PC-9 (cell line): Measurements from ENCODE around the gene SPEM3. TPM values are rescaled to one million over a fixed set of nuclear protein-coding genes. Genes with fewer than 3 reads are reported as not detected.

Experiments used
- BruUV-seq: library from RNA; stranded (reverse); fragments of 400-500 nt; replicated peaks from 2 replicates; lab custom pipeline; 2021; lab: Mats Ljungman, UMichigan
- CTCF ChIA-PET: fragments of 300-600 bp; sonication (Branson Sonifier 250); formaldehyde crosslinking; loops from one replicate; lab custom pipeline; 2022; ENCODE audit warnings: antibody characterized with exemption; lab: Charles Lee
- POLR2A ChIA-PET: fragments of 300-600 bp; sonication (Branson Sonifier 250); formaldehyde crosslinking; loops from one replicate; lab custom pipeline; 2022; ENCODE audit warnings: antibody characterized with exemption; ENCODE audit not compliant: unreplicated experiment; lab: Charles Lee
- DNase-seq, 2 experiments: peaks; one replicate each; pipeline versions ENCODE4 v3.0.0 to v3.0.0-alpha.2; 2015 to 2022; ENCODE audit warnings: mixed read lengths in 1 of 2
- H2AFZ ChIP-seq: fragments of 200-600 bp; sonication (generic); 2 replicates; pipeline ENCODE4 v1.8.1; 2017; ENCODE audit warnings: antibody characterized with exemption
- H3F3A ChIP-seq: fragments of 200-600 bp; sonication (generic); 2 replicates; pipeline ENCODE4 v1.8.1; 2017; ENCODE audit warnings: antibody characterized with exemption, mild to moderate bottlenecking, low read depth; ENCODE audit not compliant: insufficient read depth
- H3K27ac ChIP-seq: fragments of 200-600 bp; sonication (generic); 2 replicates; pipeline ENCODE4 v1.6.1; 2016; ENCODE audit warnings: mixed run types
- H3K27me3 ChIP-seq: fragments of 200-600 bp; sonication (generic); 2 replicates; pipeline ENCODE4 v1.6.1; 2016; ENCODE audit warnings: low read depth, mixed run types; ENCODE audit not compliant: insufficient read depth
- H3K36me3 ChIP-seq: fragments of 200-600 bp; sonication (generic); 2 replicates; pipeline ENCODE4 v1.6.1; 2016; ENCODE audit warnings: low read depth, mixed run types
- H3K4me1 ChIP-seq: fragments of 200-600 bp; sonication (generic); replicated peaks from 2 replicates; pipeline ENCODE4 v1.6.1; 2016; ENCODE audit warnings: mixed run types; ENCODE audit not compliant: insufficient read depth
- H3K4me2 ChIP-seq: fragments of 200-600 bp; sonication (generic); 2 replicates; pipeline ENCODE4 v1.6.1; 2017; ENCODE audit warnings: mixed run types
- H3K4me3 ChIP-seq: fragments of 200-600 bp; sonication (generic); 2 replicates; pipeline ENCODE4 v1.6.1; 2016; ENCODE audit warnings: mixed run types
- H3K79me2 ChIP-seq: fragments of 200-600 bp; sonication (generic); 2 replicates; pipeline ENCODE4 v1.6.1; 2017; ENCODE audit warnings: low read depth, mixed run types
- H3K9me2 ChIP-seq: fragments of 200-600 bp; sonication (generic); 2 replicates; pipeline ENCODE4 v1.8.1; 2017; ENCODE audit warnings: mild to moderate bottlenecking; ENCODE audit not compliant: insufficient read depth
- H3K9me3 ChIP-seq: fragments of 200-600 bp; sonication (generic); 2 replicates; pipeline ENCODE4 v1.8.1; 2016; ENCODE audit warnings: low read depth; ENCODE audit not compliant: insufficient read depth
- H4K20me1 ChIP-seq: fragments of 200-600 bp; sonication (generic); 2 replicates; pipeline ENCODE4 v1.8.1; 2017; ENCODE audit not compliant: insufficient read depth
- EZH2 ChIP-seq: fragments of 200-600 bp; sonication (generic); IDR thresholded peaks from 2 replicates; pipeline ENCODE4 v1.8.0; 2017; ENCODE audit warnings: antibody characterized with exemption, low read depth
- intact Hi-C: fragments of 100-400 bp; cut with micrococcal nuclease; formaldehyde crosslinking; loops from one replicate; pipeline ENCODE4 v1.10.0; 2022; ENCODE audit not compliant: unreplicated experiment
- total RNA-seq: library from RNA; stranded (reverse); gene quantifications from 2 replicates; pipeline ENCODE4 v1.2.3, GENCODE V29; 2021
- TF ChIP-seq, protein P1 (sequence below): fragments of 200-600 bp; sonication (generic); conservative IDR thresholded peaks from 2 replicates; pipeline ENCODE4 v1.6.1; 2017; ENCODE audit warnings: mixed run types, antibody characterized with exemption, mild to moderate bottlenecking, moderate library complexity

The SPEM3 gene
- total RNA-seq, 1 experiment from 2014 or later = not detected

DNA sequence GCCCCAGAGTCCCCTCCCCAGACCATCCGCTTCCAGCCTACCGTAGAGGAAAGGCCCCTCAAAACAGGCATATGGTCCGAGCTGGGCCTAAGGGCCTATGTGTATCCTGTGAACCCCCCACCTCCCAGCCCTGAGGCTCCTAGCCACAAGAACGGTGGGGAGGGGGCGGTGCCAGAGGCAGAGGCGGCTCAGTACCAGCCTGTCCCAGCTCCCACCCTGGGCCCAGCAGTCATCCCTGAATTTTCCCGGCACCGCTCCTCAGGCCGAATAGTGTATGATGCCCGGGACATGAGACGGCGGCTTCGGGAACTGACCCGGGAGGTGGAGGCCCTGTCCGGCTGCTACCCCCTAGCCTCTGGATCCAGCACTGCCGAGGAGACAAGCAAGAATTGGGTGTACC lies 7.5 kb upstream of the SPEM3 start:
- CTCF ChIA-PET = no interaction called here
- no peaks in the 10 kb centered on the region for H3K4me1 ChIP-seq
- no peaks in the 10 kb centered on the region; the same call in 1 of the 2 replicates for H3F3A ChIP-seq
- no peak for DNase-seq
- H3K27ac ChIP-seq = no peak overlapping the region
- BruUV-seq = no TSS peak
- no peak overlapping the region for H3K4me3 ChIP-seq
- intact Hi-C loops = no loop called here
- H3K9me2 ChIP-seq = no peaks in the 10 kb centered on the region
- no peak overlapping the region for H3K4me2 ChIP-seq
- H3K27me3 ChIP-seq = no peaks in the 10 kb centered on the region
- H2AFZ ChIP-seq = no peak overlapping the region
- H3K9me3 ChIP-seq = no peaks in the 10 kb centered on the region
- POLR2A ChIA-PET = no interaction called here
- no peaks in the 10 kb centered on the region for H4K20me1 ChIP-seq
- TF ChIP-seq, protein P1, sequence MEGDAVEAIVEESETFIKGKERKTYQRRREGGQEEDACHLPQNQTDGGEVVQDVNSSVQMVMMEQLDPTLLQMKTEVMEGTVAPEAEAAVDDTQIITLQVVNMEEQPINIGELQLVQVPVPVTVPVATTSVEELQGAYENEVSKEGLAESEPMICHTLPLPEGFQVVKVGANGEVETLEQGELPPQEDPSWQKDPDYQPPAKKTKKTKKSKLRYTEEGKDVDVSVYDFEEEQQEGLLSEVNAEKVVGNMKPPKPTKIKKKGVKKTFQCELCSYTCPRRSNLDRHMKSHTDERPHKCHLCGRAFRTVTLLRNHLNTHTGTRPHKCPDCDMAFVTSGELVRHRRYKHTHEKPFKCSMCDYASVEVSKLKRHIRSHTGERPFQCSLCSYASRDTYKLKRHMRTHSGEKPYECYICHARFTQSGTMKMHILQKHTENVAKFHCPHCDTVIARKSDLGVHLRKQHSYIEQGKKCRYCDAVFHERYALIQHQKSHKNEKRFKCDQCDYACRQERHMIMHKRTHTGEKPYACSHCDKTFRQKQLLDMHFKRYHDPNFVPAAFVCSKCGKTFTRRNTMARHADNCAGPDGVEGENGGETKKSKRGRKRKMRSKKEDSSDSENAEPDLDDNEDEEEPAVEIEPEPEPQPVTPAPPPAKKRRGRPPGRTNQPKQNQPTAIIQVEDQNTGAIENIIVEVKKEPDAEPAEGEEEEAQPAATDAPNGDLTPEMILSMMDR = no peak
- no peak for TF ChIP-seq EZH2
- H3K79me2 ChIP-seq = no peaks in the 10 kb centered on the region
- H3K36me3 ChIP-seq = no peaks in the 10 kb centered on the region

DNA sequence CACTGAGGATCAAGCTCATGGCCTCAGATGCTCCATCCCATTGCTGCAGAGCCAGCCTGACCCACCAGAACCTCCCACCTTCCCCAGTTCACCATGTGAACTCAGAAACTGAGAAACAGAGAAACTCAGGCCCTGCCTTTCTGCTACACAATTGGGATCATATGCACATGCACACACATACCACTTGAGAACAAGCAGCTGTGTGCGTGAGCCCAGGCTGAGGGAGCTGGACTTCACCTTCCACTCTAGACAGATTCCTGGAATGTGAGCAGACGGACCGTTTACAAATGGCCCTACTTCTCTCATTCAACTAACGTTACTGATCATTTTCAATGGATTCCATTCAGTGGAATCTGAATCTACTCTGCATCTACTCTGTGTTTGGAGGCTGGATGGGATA lies 5.0 kb upstream of the SPEM3 start:
- Histone ChIP-seq H3F3A (no peaks in the 10 kb centered on the region), H3K4me3 (no peak overlapping the region), H3K9me2 (no peaks in the 10 kb centered on the region), H4K20me1 (no peaks in the 10 kb centered on the region), H3K79me2 (no peaks in the 10 kb centered on the region), H2AFZ (no peak overlapping the region), H3K27ac (no peak overlapping the region), H3K4me2 (no peak overlapping the region), H3K36me3 (no peaks in the 10 kb centered on the region), H3K9me3 (no peaks in the 10 kb centered on the region), H3K4me1 (no peaks in the 10 kb centered on the region), H3K27me3 (no peaks in the 10 kb centered on the region)
- POLR2A ChIA-PET = interaction anchor here (0.8 kb wide), 1 partner anchor 81 kb away, joined by 4 read pairs; no protein-coding TSS in a partner anchor
- DNase-seq = no peak
- TF ChIP-seq, protein P1 = no peak
- no peak for TF ChIP-seq EZH2
- no TSS peak for BruUV-seq
- CTCF ChIA-PET = interaction anchor here (0.5 kb wide), 1 partner anchor 51 kb away, joined by 3 read pairs; no protein-coding TSS in a partner anchor
- intact Hi-C loops = no loop called here

GRCh38 chr17:7425316-7425715 lies 3.3 kb upstream of the SPEM3 start, which contains the start of gene SPEM2:
TSS of gene SPEM2 (plus strand) at chr17:7425616. CDS start at chr17:7425689, 73 bp downstream.
- Histone ChIP-seq H3K27ac (no peak within 1 kb of the TSS), H4K20me1 (no peaks in the 10 kb centered on the region), H3K9me2 (no peaks in the 10 kb centered on the region), H3K36me3 (no peaks in the 10 kb centered on the region), H3K9me3 (no peaks in the 10 kb centered on the region), H2AFZ (no peak within 1 kb of the TSS), H3K4me1 (no peaks in the 10 kb centered on the region), H3K79me2 (no peaks in the 10 kb centered on the region), H3K4me2 (no peak within 1 kb of the TSS), H3K27me3 (no peaks in the 10 kb centered on the region), H3F3A (no peaks in the 10 kb centered on the region), H3K4me3 (no peak within 1 kb of the TSS)
- intact Hi-C loops = no loop called here
- DNase-seq = no peak
- no peak for TF ChIP-seq EZH2
- TF ChIP-seq, protein P1 = no peak
- CTCF ChIA-PET = interaction anchor here (0.5 kb wide), 1 partner anchor 159 kb away, joined by 4 read pairs; no protein-coding TSS in a partner anchor
- POLR2A ChIA-PET = no interaction called here
- no TSS peak for BruUV-seq
